ENCODE measurements around the gene TNNT1.
A peak's percentile ranks its signal among the peaks of the same experiment; 100 is the strongest.

Gene TNNT1

GRCh38 chr19:55094456-55095259, 54.3 kb downstream of the TNNT1 start:
- ChIA-PET POLR2A (ENCODE audit: low non-redundant PET) (no interaction called here), CTCF (no interaction called here)
- peak overlapping the region; percentile 21 for H3K27ac ChIP-seq
- no peak for DNase-seq (ENCODE audit: low spot score)
- TF ChIP-seq CTCF (conservative IDR thresholded peaks at IDR 0.05; ENCODE audit: low read depth): no peak

- no peak overlapping the region for H3K27ac ChIP-seq
- ChIA-PET POLR2A (ENCODE audit: low non-redundant PET) (no interaction called here), CTCF (no interaction called here)
- TF ChIP-seq CTCF (conservative IDR thresholded peaks at IDR 0.05; ENCODE audit: low read depth): no peak
- DNase-seq (ENCODE audit: low spot score): no peak
These were observed 56.3 kb downstream of the TNNT1 start for GRCh38 chr19:55092423-55093318.

- no peak overlapping the region for H3K27ac ChIP-seq
- no peak for DNase-seq (ENCODE audit: low spot score)
- POLR2A ChIA-PET (ENCODE audit: low non-redundant PET): no interaction called here
- TF ChIP-seq CTCF (conservative IDR thresholded peaks at IDR 0.05; ENCODE audit: low read depth): no peak
- CTCF ChIA-PET: no interaction called here
These were observed 57.1 kb downstream of the TNNT1 start for GRCh38 chr19:55091955-55092354.

GRCh38 chr19:55091126-55091910, 57.7 kb downstream of the TNNT1 start:
- TF ChIP-seq CTCF (conservative IDR thresholded peaks at IDR 0.05; ENCODE audit: low read depth): no peak
- H3K27ac ChIP-seq: peak overlapping the region; percentile 11; the same call in 1 of the 2 replicates
- DNase-seq (ENCODE audit: low spot score): no peak
- ChIA-PET CTCF (interaction anchor here (0.5 to 0.6 kb wide), 2 partner anchors 20 to 610 kb away, joined by 3 read pairs; no protein-coding TSS in a partner anchor), POLR2A (ENCODE audit: low non-redundant PET) (no interaction called here)

GRCh38 chr19:55090564-55090963, 58.4 kb downstream of the TNNT1 start:
- ChIA-PET POLR2A (ENCODE audit: low non-redundant PET) (no interaction called here), CTCF (interaction anchor here (0.5 to 0.8 kb wide), 2 partner anchors 21 to 293 kb away, joined by 3 read pairs; partner anchors contain the start of gene TMEM238)
- DNase-seq (ENCODE audit: low spot score): no peak
- no peak for TF ChIP-seq CTCF (conservative IDR thresholded peaks at IDR 0.05; ENCODE audit: low read depth)
- H3K27ac ChIP-seq: peak overlapping the region; percentile 11

All from RWPE1 (cell line).